Endothelial cell of umbilical vein (primary cell): ENCODE results near the gene IFITM2. TPM values are rescaled to one million over a fixed set of nuclear protein-coding genes. Genes with fewer than 3 reads are reported as not detected.
"Not testable (repeated sequence)": the region's sequence is repeated elsewhere in the genome, so short reads cannot be mapped to it uniquely, and the experiment has no call there.

Source experiments
- BruUV-seq: library from RNA; stranded (reverse); fragments of 400-500 nt; replicated peaks from 2 replicates; lab custom pipeline; 2021; lab: Mats Ljungman, UMichigan
- CTCF ChIA-PET: fragments of 300-600, 350-600 bp; sonication (Branson Sonifier 250); formaldehyde crosslinking; loops from one replicate; lab custom pipeline; 2021; ENCODE audit warnings: antibody characterized with exemption, inconsistent platforms; lab: Charles Lee
- POLR2A ChIA-PET: fragments of 300-600, 350-600 bp; sonication (Branson Sonifier 250); formaldehyde crosslinking; loops from one replicate; lab custom pipeline; 2021; ENCODE audit warnings: antibody characterized with exemption, inconsistent platforms; lab: Charles Lee
- DNase-seq: peaks from one replicate; pipeline ENCODE4 v3.0.0-alpha.2; 2011; ENCODE audit warnings: low read depth, low spot score
- FAIRE-seq: peaks from 2 replicates; lab custom pipeline; 2011; peaks lifted over from hg19 to GRCh38; lab: Jason Lieb, UNC
- H2AFZ ChIP-seq: 2 replicates; pipeline ENCODE4 v1.6.0; 2012; ENCODE audit warnings: low read depth, low read length, control low read depth, inconsistent platforms
- H3K27ac ChIP-seq: 2 replicates; pipeline ENCODE4 v1.5.1; 2011; ENCODE audit warnings: low read depth, mild to moderate bottlenecking, control low read depth, low read length, moderate library complexity; ENCODE audit not compliant: insufficient read depth
- H3K27me3 ChIP-seq, 2 experiments: 2 replicates each; pipeline versions ENCODE4 v1.6.0 to v1.6.1; 2011; ENCODE audit warnings: low read length in 2 of 2, mixed read lengths in 1 of 2; ENCODE audit not compliant: control insufficient read depth in 2 of 2, insufficient read depth in 2 of 2
- H3K36me3 ChIP-seq, 2 experiments: 2 replicates in 1 of 2; 3 replicates in 1 of 2; pipeline ENCODE4 v1.5.1; 2011; ENCODE audit warnings: low read length in 2 of 2, mild to moderate bottlenecking in 1 of 2, moderate library complexity in 1 of 2; ENCODE audit not compliant: control insufficient read depth in 2 of 2, insufficient read depth in 2 of 2; ENCODE audit errors: extremely low read depth in 1 of 2
- H3K4me1 ChIP-seq: 3 replicates; pipeline ENCODE4 v1.5.1; 2011; ENCODE audit warnings: mild to moderate bottlenecking, low read length; ENCODE audit not compliant: control insufficient read depth, insufficient read depth; ENCODE audit errors: extremely low read depth
- H3K4me2 ChIP-seq: 2 replicates; pipeline ENCODE4 v1.6.1; 2011; ENCODE audit warnings: low read length, control low read depth, mixed read lengths; ENCODE audit not compliant: insufficient read depth
- H3K4me3 ChIP-seq, 3 experiments: fragments of 200-600 bp in 1 of 3; sonication (generic), shearing (Covaris generic) in 1 of 3; replicated peaks in 1 of 3; 2 replicates each; pipeline ENCODE4 v1.5.1; 2011 to 2016; ENCODE audit warnings: control low read depth in 3 of 3, low read length in 3 of 3, mild to moderate bottlenecking in 2 of 3, inconsistent platforms in 1 of 3, low read depth in 1 of 3, moderate library complexity in 1 of 3; ENCODE audit not compliant: insufficient read depth in 1 of 3
- H3K79me2 ChIP-seq: 2 replicates; pipeline ENCODE4 v1.6.0; 2012; ENCODE audit warnings: low read length, inconsistent platforms; ENCODE audit not compliant: control insufficient read depth, insufficient read depth
- H3K9ac ChIP-seq: replicated peaks from 2 replicates; pipeline ENCODE3; 2011; ENCODE audit warnings: low read length, control low read depth; ENCODE audit not compliant: insufficient read depth; ENCODE audit errors: extremely low read depth
- H3K9me1 ChIP-seq: replicated peaks from 3 replicates; pipeline ENCODE4 v1.6.0; 2011; ENCODE audit warnings: mild to moderate bottlenecking, low read length; ENCODE audit not compliant: control insufficient read depth, insufficient read depth; ENCODE audit errors: extremely low read depth
- H3K9me3 ChIP-seq: replicated peaks from 2 replicates; pipeline ENCODE4 v1.5.1; 2012; ENCODE audit warnings: low read length, inconsistent platforms; ENCODE audit not compliant: control insufficient read depth, insufficient read depth
- H4K20me1 ChIP-seq: replicated peaks from 2 replicates; pipeline ENCODE3; 2011; ENCODE audit warnings: mild to moderate bottlenecking, low read length; ENCODE audit not compliant: control insufficient read depth, insufficient read depth; ENCODE audit errors: extremely low read depth
- GATA2 ChIP-seq: IDR thresholded peaks from 2 replicates; pipeline ENCODE4 v1.7.0; 2011; ENCODE audit warnings: low read depth, mild to moderate bottlenecking, moderate library complexity, mixed read lengths, low read length; ENCODE audit not compliant: insufficient read length, insufficient read depth
- MYC ChIP-seq: IDR thresholded peaks from one replicate; pipeline ENCODE4 v1.6.1; 2011; ENCODE audit warnings: mild to moderate bottlenecking, low read depth, low read length
- POLR2A ChIP-seq: IDR thresholded peaks from 2 replicates; pipeline ENCODE4 v1.6.1; 2012; ENCODE audit warnings: low read depth, mild to moderate bottlenecking, control low read depth, low read length
- dilution Hi-C: fragments of 300-500 bp; cut with MboI; formaldehyde crosslinking; loops from one replicate; pipeline ENCODE4 v1.15.0; 2019; ENCODE audit warnings: low sequenced_read_pairs; ENCODE audit not compliant: extremely low pct_ligation_motif_present
- intact Hi-C: fragments of 100-400 bp; cut with micrococcal nuclease; formaldehyde crosslinking; loops from one replicate; pipeline ENCODE4 v1.10.0; 2022
- polyA plus RNA-seq, 4 experiments: library from polyadenylated mRNA; depleted of rRNA in 3 of 4; stranded (reverse) in 3 of 4; unstranded in 1 of 4; fragments of >200 nt; gene quantifications; 2 replicates each; pipeline versions ENCODE4 v1.2.1 to v1.2.3, GENCODE V29; 2011 to 2012; ENCODE audit warnings: missing spikeins in 1 of 4
- total RNA-seq: library from RNA; stranded (reverse); gene quantifications from 2 replicates; pipeline ENCODE4 v1.2.3, GENCODE V29; 2021
- TF ChIP-seq, protein P1 (sequence below): IDR thresholded peaks from 2 replicates; pipeline ENCODE4 v1.6.1; 2011; ENCODE audit not compliant: insufficient read depth, insufficient read length

The IFITM2 gene
- total and polyA plus RNA-seq, 2 donors (not counting 3 experiments of a cell fraction or from before 2014, with no cell fraction given), result 219 to 1,135 TPM

DNA sequence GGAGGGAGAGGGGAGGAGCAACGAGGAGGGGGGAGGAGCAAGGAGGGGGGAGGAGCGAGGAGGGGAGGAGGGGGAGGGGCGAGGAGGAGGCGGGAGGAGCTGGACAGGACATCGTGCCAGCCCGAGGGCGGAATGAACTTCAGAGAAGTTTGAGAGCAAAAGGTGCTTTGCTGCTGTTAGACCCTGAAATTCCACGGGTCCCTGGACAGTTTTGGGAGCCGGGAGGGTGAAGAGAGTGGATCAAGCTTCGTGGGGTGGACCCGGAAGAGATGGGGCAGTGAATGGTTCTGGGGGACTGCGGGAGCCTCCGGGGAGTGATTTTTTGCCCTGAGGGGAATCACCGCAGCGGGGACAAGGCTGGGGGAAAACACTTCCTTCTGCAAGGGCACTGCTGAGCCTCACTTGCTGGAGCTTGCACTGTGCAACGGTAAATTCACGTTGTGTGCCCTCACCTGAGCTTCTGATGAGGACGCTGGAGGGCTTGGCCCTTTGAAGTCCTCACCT, 40.1 kb upstream of the IFITM2 start:
- H3K9me1 ChIP-seq, result no peaks in the 10 kb centered on the region
- dilution Hi-C loops, result no loop called here
- CTCF ChIA-PET, result interaction anchor here (1.6 to 2.2 kb wide), 2 partner anchors 17 kb away, joined by 6 to 8 read pairs; no protein-coding TSS in a partner anchor
- H3K4me3 ChIP-seq, result no peak overlapping the region
- H4K20me1 ChIP-seq, result no peaks in the 10 kb centered on the region
- H3K4me1 ChIP-seq, result no peaks in the 10 kb centered on the region
- DNase-seq, result no peak
- POLR2A ChIA-PET, result interaction anchor here (0.9 kb wide), 1 partner anchor 86 kb away, joined by 5 read pairs; no protein-coding TSS in a partner anchor
- no peak overlapping the region for H3K27ac ChIP-seq
- H2AFZ ChIP-seq, result no peak overlapping the region
- H3K36me3 ChIP-seq, result no peaks in the 10 kb centered on the region
- peaks cover 0 to 2% of the 10 kb centered on the region in 2 experiments for H3K27me3 ChIP-seq
- no peaks in the 10 kb centered on the region for H3K79me2 ChIP-seq
- no peak for FAIRE-seq
- intact Hi-C loops, result no loop called here
- H3K4me2 ChIP-seq, result no peak overlapping the region
- TF ChIP-seq POLR2A, result no peak
- TF ChIP-seq, protein P1, sequence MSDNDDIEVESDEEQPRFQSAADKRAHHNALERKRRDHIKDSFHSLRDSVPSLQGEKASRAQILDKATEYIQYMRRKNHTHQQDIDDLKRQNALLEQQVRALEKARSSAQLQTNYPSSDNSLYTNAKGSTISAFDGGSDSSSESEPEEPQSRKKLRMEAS, result no peak
- no peak for TF ChIP-seq MYC
- TF ChIP-seq GATA2, result no peak
- H3K9ac ChIP-seq, result no peak overlapping the region
- BruUV-seq, result no TSS peak
- H3K9me3 ChIP-seq, result no peaks in the 10 kb centered on the region

DNA sequence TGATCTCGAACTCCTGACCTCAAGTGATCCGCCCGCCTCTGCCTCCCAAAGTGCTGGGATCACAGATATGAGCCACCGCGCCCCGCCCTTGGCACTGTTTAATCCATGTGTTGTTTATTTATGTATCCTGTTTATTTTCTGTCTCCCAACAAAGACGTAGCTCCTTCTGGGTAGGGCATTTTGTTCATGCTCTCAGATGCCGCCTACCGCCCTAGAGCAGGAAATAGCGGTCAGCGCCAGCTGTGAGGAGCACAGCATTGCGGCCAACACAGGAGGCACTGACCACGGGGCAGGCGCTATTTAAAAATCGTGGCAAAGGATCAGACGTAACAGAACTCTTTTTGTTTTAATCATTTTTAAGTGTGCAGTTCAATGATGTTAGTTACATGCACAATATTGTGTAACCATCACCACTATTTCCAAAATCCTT, 38.9 kb upstream of the IFITM2 start:
- H3K4me2 ChIP-seq, result not testable (repeated sequence)

More for the DNA sequence above, 38.9 kb upstream of the IFITM2 start:
- H3K9me3 ChIP-seq, H3K27ac ChIP-seq, DNase-seq, H3K27me3 ChIP-seq, H3K9ac ChIP-seq, BruUV-seq, intact Hi-C loops, dilution Hi-C loops, H3K9me1 ChIP-seq, FAIRE-seq, H3K79me2 ChIP-seq, POLR2A ChIA-PET, H3K4me3 ChIP-seq, H3K36me3 ChIP-seq, H2AFZ ChIP-seq, H3K4me1 ChIP-seq, H4K20me1 ChIP-seq: not testable (repeated sequence)
- CTCF ChIA-PET, result interaction anchor here (1.0 to 1.6 kb wide), 2 partner anchors 18 to 21 kb away, joined by 3 to 6 read pairs; no protein-coding TSS in a partner anchor
